HL-60 (cell line): ENCODE measurements around the gene SEZ6.

Source experiments
- DNase-seq, 2 experiments: peaks; one replicate each; pipeline ENCODE4 v3.0.0-alpha.2; 2010 to 2020; ENCODE audit warnings: low read depth in 1 of 2, low spot score in 1 of 2
- H3K27ac ChIP-seq: fragments of 250-450 bp; sonication (Bioruptor Pico); replicated peaks from 2 replicates; pipeline ENCODE4 v1.5.1; 2020; ENCODE audit warnings: mild to moderate bottlenecking, moderate library complexity
- H3K27me3 ChIP-seq: fragments of 250-450 bp; sonication (Bioruptor Pico); 2 replicates; pipeline ENCODE4 v1.5.1; 2021; ENCODE audit warnings: mild to moderate bottlenecking, moderate library complexity; ENCODE audit not compliant: insufficient read depth, poor library complexity, severe bottlenecking
- H3K4me3 ChIP-seq: replicated peaks from 2 replicates; pipeline ENCODE4 v1.5.1; 2011; ENCODE audit warnings: mild to moderate bottlenecking, control low read depth, low read length; ENCODE audit not compliant: insufficient read depth
- CTCF ChIP-seq: IDR thresholded peaks from one replicate; pipeline ENCODE4 v1.5.1; 2011; ENCODE audit warnings: low read length, control low read depth, inconsistent platforms; ENCODE audit not compliant: insufficient read depth
- GABPA ChIP-seq: IDR thresholded peaks from 2 replicates; pipeline ENCODE4 v1.6.1; 2012; ENCODE audit warnings: low read depth
- POLR2AphosphoS5 ChIP-seq: IDR thresholded peaks from 2 replicates; pipeline ENCODE4 v1.6.1; 2012; ENCODE audit warnings: low read depth
- SPI1 ChIP-seq: IDR thresholded peaks from 2 replicates; pipeline ENCODE4 v1.6.1; 2012; ENCODE audit warnings: low read depth, mild to moderate bottlenecking, borderline replicate concordance
- TF ChIP-seq, protein P1 (sequence below): IDR thresholded peaks from 2 replicates; pipeline ENCODE4 v1.6.1; 2012; ENCODE audit warnings: low read depth; ENCODE audit not compliant: insufficient replicate concordance

Gene SEZ6

DNA sequence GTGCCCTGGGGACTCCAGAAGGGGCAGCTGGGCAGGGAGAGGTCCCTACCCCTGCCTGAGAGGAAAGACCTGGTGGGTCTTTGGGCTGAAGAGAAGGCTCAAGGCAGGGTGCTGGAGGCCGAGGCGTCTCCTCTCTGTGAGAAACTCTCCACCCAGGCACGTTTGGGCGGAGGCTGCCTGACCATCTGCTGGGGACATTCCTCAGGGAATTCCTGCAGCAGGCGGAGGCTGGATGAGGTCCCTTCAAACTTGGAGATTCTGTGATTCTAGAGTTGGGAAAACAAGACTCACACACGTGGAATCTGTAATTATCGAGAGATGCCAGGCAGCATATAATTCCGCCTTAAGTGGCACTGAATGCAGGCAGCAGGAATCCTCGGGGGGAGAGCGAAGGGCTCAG, 33.4 kb downstream of the SEZ6 start:
- Histone ChIP-seq H3K4me3 (no peak overlapping the region), H3K27me3 (no peaks in the 10 kb centered on the region), H3K27ac (no peak overlapping the region)
- no peak for DNase-seq
- no peak for TF ChIP-seq GABPA
- no peak for TF ChIP-seq SPI1
- no peak for TF ChIP-seq CTCF
- TF ChIP-seq, protein P1, sequence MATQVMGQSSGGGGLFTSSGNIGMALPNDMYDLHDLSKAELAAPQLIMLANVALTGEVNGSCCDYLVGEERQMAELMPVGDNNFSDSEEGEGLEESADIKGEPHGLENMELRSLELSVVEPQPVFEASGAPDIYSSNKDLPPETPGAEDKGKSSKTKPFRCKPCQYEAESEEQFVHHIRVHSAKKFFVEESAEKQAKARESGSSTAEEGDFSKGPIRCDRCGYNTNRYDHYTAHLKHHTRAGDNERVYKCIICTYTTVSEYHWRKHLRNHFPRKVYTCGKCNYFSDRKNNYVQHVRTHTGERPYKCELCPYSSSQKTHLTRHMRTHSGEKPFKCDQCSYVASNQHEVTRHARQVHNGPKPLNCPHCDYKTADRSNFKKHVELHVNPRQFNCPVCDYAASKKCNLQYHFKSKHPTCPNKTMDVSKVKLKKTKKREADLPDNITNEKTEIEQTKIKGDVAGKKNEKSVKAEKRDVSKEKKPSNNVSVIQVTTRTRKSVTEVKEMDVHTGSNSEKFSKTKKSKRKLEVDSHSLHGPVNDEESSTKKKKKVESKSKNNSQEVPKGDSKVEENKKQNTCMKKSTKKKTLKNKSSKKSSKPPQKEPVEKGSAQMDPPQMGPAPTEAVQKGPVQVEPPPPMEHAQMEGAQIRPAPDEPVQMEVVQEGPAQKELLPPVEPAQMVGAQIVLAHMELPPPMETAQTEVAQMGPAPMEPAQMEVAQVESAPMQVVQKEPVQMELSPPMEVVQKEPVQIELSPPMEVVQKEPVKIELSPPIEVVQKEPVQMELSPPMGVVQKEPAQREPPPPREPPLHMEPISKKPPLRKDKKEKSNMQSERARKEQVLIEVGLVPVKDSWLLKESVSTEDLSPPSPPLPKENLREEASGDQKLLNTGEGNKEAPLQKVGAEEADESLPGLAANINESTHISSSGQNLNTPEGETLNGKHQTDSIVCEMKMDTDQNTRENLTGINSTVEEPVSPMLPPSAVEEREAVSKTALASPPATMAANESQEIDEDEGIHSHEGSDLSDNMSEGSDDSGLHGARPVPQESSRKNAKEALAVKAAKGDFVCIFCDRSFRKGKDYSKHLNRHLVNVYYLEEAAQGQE: no peak
- no peak for TF ChIP-seq POLR2AphosphoS5

GRCh38 chr17:28970879-28971278, 35.0 kb downstream of the SEZ6 start:
- no peak for DNase-seq
- no peaks in the 10 kb centered on the region for H3K27me3 ChIP-seq
- H3K4me3 ChIP-seq: no peak overlapping the region
- no peak overlapping the region for H3K27ac ChIP-seq
- TF ChIP-seq GABPA: no peak
- TF ChIP-seq, protein P1: no peak

GRCh38 chr17:28969706-28970393, 36.0 kb downstream of the SEZ6 start:
- no peak for TF ChIP-seq POLR2AphosphoS5
- TF ChIP-seq, protein P1: no peak
- TF ChIP-seq CTCF: no peak
- TF ChIP-seq SPI1: no peak
- no peak for TF ChIP-seq GABPA
- no peaks in the 10 kb centered on the region for H3K27me3 ChIP-seq
- H3K27ac ChIP-seq: no peak overlapping the region
- DNase-seq: no peak
- no peak overlapping the region for H3K4me3 ChIP-seq
